Measurements from ENCODE around the gene NCKAP5. TPM values are rescaled to one million over a fixed set of nuclear protein-coding genes. Genes with fewer than 3 reads are reported as not detected.

The NCKAP5 gene
- total and polyA plus RNA-seq, 8 donors: 0.23 to 1.5 (median 0.44) TPM

GRCh38 chr2:132904142-132904842, 664.0 kb downstream of the NCKAP5 start:
- TF ChIP-seq, protein P1, sequence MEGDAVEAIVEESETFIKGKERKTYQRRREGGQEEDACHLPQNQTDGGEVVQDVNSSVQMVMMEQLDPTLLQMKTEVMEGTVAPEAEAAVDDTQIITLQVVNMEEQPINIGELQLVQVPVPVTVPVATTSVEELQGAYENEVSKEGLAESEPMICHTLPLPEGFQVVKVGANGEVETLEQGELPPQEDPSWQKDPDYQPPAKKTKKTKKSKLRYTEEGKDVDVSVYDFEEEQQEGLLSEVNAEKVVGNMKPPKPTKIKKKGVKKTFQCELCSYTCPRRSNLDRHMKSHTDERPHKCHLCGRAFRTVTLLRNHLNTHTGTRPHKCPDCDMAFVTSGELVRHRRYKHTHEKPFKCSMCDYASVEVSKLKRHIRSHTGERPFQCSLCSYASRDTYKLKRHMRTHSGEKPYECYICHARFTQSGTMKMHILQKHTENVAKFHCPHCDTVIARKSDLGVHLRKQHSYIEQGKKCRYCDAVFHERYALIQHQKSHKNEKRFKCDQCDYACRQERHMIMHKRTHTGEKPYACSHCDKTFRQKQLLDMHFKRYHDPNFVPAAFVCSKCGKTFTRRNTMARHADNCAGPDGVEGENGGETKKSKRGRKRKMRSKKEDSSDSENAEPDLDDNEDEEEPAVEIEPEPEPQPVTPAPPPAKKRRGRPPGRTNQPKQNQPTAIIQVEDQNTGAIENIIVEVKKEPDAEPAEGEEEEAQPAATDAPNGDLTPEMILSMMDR (IDR thresholded peaks at IDR 0.05): no peak
- ATAC-seq: no peak
- no peaks in the 10 kb centered on the region for H3K9me3 ChIP-seq

DNA sequence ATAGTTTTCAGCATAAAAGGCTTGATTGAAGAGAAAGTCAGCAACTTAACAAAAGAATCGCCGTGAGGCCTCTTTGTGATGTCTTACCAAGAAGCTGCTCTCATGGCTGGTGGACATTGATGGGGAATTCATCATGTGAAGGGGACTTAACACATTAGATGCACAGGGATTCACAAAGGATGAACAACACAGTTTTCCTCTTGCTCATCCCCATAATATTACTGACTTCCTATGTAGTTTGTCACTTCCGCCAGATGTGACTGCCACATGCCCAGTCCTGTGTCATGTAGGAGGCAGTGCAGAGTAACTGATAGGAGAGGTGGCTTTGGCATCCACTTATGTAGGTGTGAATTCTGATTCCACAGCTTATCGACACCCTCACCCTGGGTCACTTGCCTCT, 665.6 kb downstream of the NCKAP5 start:
- no peak for DNase-seq
- Histone ChIP-seq H3K4me1 (no peaks in the 10 kb centered on the region), H3K9me3 (no peaks in the 10 kb centered on the region), H3K27ac (no peak overlapping the region), H3K36me3 (no peaks in the 10 kb centered on the region), H3K4me3 (no peak overlapping the region), H3K27me3 (no peaks in the 10 kb centered on the region)
- intact Hi-C loops (cut with DNase I): no loop called here
- 82 to 93% methylated on average over 4 of the region's 4 CpGs for WGBS, 2 donors
- TF ChIP-seq, protein P1 (IDR thresholded peaks at IDR 0.05): no peak
- ATAC-seq: no peak
- FAIRE-seq: no peak

More at GRCh38 chr2:132904142-132904842, 664.0 kb downstream of the NCKAP5 start:
- no peaks in the 10 kb centered on the region for H3K36me3 ChIP-seq
- DNase-seq: no peak
- 90 to 91% methylated on average over 7 of the region's 7 CpGs for WGBS, 2 donors
- H3K4me3 ChIP-seq: no peak overlapping the region
- no peaks in the 10 kb centered on the region for H3K27me3 ChIP-seq
- no peak for FAIRE-seq
- no peak overlapping the region for H3K27ac ChIP-seq
- H3K4me1 ChIP-seq: no peaks in the 10 kb centered on the region
- intact Hi-C loops (cut with DNase I): no loop called here

- no peak overlapping the region for H3K27ac ChIP-seq
- no peak for ATAC-seq
- H3K4me3 ChIP-seq: no peak overlapping the region
- DNase-seq: no peak
- H3K9me3 ChIP-seq: no peaks in the 10 kb centered on the region
- no peaks in the 10 kb centered on the region for H3K4me1 ChIP-seq
- no peaks in the 10 kb centered on the region for H3K36me3 ChIP-seq
- TF ChIP-seq, protein P1 (IDR thresholded peaks at IDR 0.05): no peak
- intact Hi-C loops (cut with DNase I): no loop called here
- FAIRE-seq: no peak
- no peaks in the 10 kb centered on the region for H3K27me3 ChIP-seq
These were observed 666.6 kb downstream of the NCKAP5 start for GRCh38 chr2:132901661-132902060.

- no peak overlapping the region for H3K4me3 ChIP-seq
- H3K27me3 ChIP-seq: no peaks in the 10 kb centered on the region
- H3K4me1 ChIP-seq: no peaks in the 10 kb centered on the region
- H3K9me3 ChIP-seq: no peaks in the 10 kb centered on the region
- no peak for ATAC-seq
- no peak overlapping the region for H3K27ac ChIP-seq
- no peaks in the 10 kb centered on the region for H3K36me3 ChIP-seq
- TF ChIP-seq, protein P1 (IDR thresholded peaks at IDR 0.05): no peak
- no peak for DNase-seq
- intact Hi-C loops (cut with DNase I): no loop called here
- no peak for FAIRE-seq
- WGBS, 2 donors: 88 to 95% methylated on average over 2 of the region's 2 CpGs
These were observed 671.2 kb downstream of the NCKAP5 start for GRCh38 chr2:132897111-132897510.

GRCh38 chr2:132896073-132896472, 672.2 kb downstream of the NCKAP5 start:
- 61 to 63% methylated on average over 7 of the region's 7 CpGs for WGBS, 2 donors
- Histone ChIP-seq H3K36me3 (no peaks in the 10 kb centered on the region), H3K4me3 (no peak overlapping the region), H3K27ac (no peak overlapping the region), H3K27me3 (no peaks in the 10 kb centered on the region), H3K9me3 (no peaks in the 10 kb centered on the region), H3K4me1 (no peaks in the 10 kb centered on the region)
- ATAC-seq (no peak), DNase-seq (no peak), FAIRE-seq (no peak)
- TF ChIP-seq, protein P1 (IDR thresholded peaks at IDR 0.05): no peak
- intact Hi-C loops (cut with DNase I): no loop called here

Data from pancreas (tissue), 10 donors.